Esophagus mucosa (tissue), 1 donor: Measurements from ENCODE around the gene JAK1. TPM values are rescaled to one million over a fixed set of nuclear protein-coding genes. Genes with fewer than 3 reads are reported as not detected.
"Not testable (repeated sequence)": the region's sequence is repeated elsewhere in the genome, so short reads cannot be mapped to it uniquely, and the experiment has no call there.

Source experiments
- ATAC-seq: fragments of 200-7000 bp; cut with Tn5 transposase; one replicate; pipeline ENCODE4 v1.9.1; 2020
- total RNA-seq: library from RNA; stranded (reverse); gene quantifications from one replicate; pipeline ENCODE4 v1.2.4, GENCODE V29; 2023
- donor health status: DM: yes; HTN: yes; CAD: no.

The JAK1 gene
- 49.0 TPM for total RNA-seq

- ATAC-seq, result peak; percentile 93
These were observed at the start of gene JAK1 for GRCh38 chr1:64966158-64966971. TSS of gene JAK1 (minus strand) at chr1:64966549. CDS start at chr1:64886264, 80,285 bp downstream.

- ATAC-seq, result no peak
These were observed 48.0 kb upstream of the JAK1 start for GRCh38 chr1:65014321-65014720.

- ATAC-seq, result no peak
These were observed 45.6 kb upstream of the JAK1 start for GRCh38 chr1:65011983-65012382.

GRCh38 chr1:65009724-65010420, 43.5 kb upstream of the JAK1 start:
- ATAC-seq, result no peak

- ATAC-seq, result no peak
These were observed 42.8 kb upstream of the JAK1 start for GRCh38 chr1:65009176-65009575.

GRCh38 chr1:65006806-65007205, 40.5 kb upstream of the JAK1 start:
- ATAC-seq, result no peak

- no peak for ATAC-seq
These were observed 36.9 kb upstream of the JAK1 start for GRCh38 chr1:65003316-65003664.

GRCh38 chr1:65002508-65003315, 36.4 kb upstream of the JAK1 start:
- peak; percentile 92 for ATAC-seq

- ATAC-seq, result no peak
These were observed 35.8 kb upstream of the JAK1 start for GRCh38 chr1:65002156-65002507.

GRCh38 chr1:65001231-65001792, 35.0 kb upstream of the JAK1 start:
- peak; percentile 53 for ATAC-seq

GRCh38 chr1:64998425-64998948, 32.1 kb upstream of the JAK1 start:
- ATAC-seq, result not testable (repeated sequence)

- ATAC-seq, result no peak
These were observed 30.4 kb upstream of the JAK1 start for GRCh38 chr1:64996541-64997257.

GRCh38 chr1:64995316-64995715, 29.0 kb upstream of the JAK1 start:
- no peak for ATAC-seq

- no peak for ATAC-seq
These were observed 20.8 kb upstream of the JAK1 start for GRCh38 chr1:64986903-64987871.

GRCh38 chr1:64984737-64985136, 18.4 kb upstream of the JAK1 start:
- no peak for ATAC-seq

GRCh38 chr1:64984106-64984505, 17.8 kb upstream of the JAK1 start:
- no peak for ATAC-seq

- peak; percentile 76 for ATAC-seq
These were observed 16.8 kb upstream of the JAK1 start for GRCh38 chr1:64983110-64983509.

- ATAC-seq, result peak; percentile 90
These were observed 15.5 kb upstream of the JAK1 start for GRCh38 chr1:64981601-64982533.

- ATAC-seq, result peak; percentile 19
These were observed 14.6 kb upstream of the JAK1 start for GRCh38 chr1:64980745-64981600.
